GM15510 (cell line): ENCODE results near the gene PMPCB.

Source experiments
- POLR2A ChIP-seq: IDR thresholded peaks from 3 replicates; pipeline ENCODE4 v1.6.1; 2011; ENCODE audit warnings: borderline replicate concordance; ENCODE audit not compliant: insufficient read length; ENCODE audit errors: extremely low read depth

Gene PMPCB

DNA sequence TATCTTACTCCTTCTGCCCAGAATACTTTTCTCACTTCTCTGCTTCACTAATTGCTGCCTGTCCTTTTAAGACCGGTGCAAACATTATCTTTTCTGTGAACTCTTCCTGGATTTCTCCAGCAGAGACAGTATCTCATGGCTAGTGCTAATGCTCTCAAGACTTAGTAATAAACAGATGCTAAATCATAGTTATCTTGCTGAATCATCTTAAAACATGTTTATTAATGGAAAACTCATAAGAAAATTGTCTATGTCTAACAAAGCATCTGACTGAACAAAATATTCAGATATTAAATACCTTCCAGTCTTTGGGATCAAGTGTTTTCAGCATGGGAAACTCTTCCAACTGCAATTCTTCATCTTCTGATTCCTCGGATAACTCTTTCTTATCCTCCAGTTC is 44.2 kb downstream of the PMPCB start:
- no peak for TF ChIP-seq POLR2A

DNA sequence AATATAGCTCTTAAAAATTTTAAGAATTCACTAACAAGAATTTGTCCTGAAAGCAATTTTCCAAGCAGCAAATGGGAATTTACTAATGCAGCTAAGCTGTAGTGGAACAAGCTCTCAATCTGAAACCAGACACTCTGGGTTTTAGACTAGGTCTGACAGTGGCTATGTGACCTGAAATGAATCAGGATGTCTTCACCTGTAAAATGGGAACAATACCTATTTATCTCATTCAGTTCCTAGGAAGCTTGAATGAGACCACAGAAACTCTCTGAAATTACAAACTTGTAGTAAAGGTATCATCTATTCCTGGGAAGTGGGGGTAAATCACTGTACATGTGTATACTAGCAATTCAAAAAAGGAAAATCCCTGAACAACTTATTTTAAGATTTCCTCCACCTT is 46.1 kb downstream of the PMPCB start:
- no peak for TF ChIP-seq POLR2A

DNA sequence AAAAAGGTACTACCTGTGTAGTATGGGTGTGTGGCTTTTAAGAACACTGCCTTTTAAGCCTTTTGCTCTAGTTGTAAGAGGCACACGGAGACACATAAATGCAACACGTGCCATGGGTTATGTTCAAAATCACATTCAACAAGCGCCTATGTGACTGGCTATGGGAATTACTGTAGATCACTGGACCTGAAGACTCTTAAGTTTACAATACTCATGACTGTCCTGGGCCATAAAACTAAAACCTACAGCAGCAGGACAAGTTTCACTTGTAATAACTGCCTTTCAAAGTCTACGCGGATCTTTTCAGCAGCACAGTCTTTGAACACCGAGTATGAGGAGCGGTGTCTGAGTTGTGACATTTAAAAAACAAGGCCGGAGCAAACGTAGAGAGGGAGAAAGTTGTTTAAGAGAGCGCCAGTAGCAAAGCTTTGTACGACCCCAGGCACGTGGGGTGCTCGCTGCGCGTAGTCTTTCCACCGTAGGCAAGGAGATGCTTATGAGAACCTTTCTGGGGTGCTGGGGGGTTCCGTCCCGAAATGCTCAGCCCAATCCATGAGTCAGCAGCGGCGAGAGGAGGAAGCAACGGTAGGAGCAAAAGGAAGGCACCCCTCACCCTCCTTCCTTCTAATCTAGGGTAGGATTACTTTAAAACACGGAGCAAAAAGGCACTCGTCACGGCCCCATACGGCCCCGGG is 46.7 kb downstream of the PMPCB start:
- no peak for TF ChIP-seq POLR2A

DNA sequence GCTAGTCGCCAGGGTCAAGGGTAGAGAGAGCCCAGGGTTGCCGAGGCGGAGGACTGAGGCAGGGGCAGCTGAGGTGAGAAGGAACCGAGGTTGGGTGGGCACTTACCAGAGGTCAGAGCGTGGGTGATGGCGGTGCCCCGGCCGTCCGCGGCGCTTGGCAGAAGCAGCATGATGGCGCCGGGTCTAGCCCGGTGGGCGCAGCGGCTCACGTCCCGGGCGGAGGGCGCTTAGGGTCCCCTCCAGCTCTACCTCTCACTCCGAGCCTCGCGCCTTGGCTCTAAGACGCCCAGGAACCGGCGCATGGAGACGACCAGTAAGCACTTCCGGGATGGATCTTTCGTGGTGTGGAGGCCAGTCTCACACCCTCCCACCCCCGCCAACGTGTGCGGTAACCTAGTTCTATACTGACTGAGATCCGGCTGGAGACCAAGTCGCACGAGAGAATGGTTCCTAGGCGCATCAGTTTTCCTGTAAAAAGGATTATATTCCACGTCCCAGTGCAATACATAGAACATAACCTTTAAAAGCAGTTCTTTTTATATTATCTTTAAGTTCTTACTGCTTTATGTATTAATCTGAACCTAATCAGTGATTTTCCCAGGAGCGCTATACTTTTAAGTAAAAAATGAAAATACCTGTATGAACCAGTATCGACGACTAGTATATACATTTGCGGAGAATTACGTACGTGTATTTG is 47.4 kb downstream of the PMPCB start, which contains the start of gene DNAJC2:
Gene DNAJC2, minus strand, starts transcription at position 315 of the 697 bp plus-strand sequence. Its CDS starts 145 bp downstream, at position 170.
- peak; percentile 81 for TF ChIP-seq POLR2A

DNA sequence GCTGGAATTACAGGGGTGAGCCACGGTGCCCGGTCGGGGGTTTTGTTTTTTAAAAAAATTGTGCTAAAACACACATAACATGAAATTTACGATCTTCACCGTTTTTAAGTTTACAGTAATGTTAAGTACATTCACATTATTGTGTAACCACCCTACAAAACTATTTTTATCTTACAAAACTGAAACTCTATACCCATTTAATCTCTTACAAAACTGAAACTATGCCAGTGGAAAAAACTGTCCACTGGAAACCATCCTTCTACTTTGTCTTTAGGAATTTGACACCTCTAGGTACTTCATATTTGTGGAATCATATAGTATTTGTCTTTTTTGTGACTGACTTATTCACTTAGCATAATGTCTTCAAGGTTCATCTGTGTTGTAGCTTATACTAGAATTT is 49.2 kb downstream of the PMPCB start:
- TF ChIP-seq POLR2A: no peak

DNA sequence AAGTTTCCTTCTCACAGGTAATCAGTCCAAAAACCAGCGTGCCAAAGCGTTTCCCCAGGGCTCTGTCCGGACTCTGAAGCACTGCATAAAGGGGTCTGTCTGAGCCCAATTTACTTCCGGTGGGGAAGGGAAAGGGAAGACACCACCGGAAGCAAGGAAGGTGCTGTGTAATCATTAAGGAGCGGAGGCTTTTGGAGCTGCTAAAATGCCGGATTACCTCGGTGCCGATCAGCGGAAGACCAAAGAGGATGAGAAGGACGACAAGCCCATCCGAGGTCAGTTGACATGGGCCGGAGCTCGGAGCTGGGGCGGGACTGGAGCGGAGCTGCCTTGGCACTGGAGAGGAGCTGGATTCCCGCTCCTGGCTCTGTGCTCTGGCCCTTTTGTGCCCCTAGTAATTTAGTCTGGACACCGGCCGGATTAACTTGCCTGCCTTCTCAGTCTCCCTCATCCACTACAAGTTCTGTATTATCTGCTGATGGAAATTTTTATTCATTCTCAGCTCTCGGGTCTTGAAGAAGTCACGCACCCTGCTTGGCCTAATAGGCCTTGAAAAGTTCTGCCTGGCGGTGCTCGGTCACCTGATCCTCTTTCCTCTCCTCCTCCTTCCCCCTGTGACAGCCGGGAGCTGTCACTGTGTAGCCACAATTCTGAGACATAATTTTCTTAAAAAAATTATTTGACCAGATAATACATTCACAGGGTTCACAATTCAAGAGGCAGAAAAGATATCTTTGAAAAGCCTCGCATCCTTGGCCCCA is 50.5 kb downstream of the PMPCB start, which contains the start of gene PSMC2:
Gene PSMC2, plus strand, starts transcription at position 137 of the 761 bp plus-strand sequence. Its CDS starts 69 bp downstream, at position 206.
- peak; percentile 53 for TF ChIP-seq POLR2A

DNA sequence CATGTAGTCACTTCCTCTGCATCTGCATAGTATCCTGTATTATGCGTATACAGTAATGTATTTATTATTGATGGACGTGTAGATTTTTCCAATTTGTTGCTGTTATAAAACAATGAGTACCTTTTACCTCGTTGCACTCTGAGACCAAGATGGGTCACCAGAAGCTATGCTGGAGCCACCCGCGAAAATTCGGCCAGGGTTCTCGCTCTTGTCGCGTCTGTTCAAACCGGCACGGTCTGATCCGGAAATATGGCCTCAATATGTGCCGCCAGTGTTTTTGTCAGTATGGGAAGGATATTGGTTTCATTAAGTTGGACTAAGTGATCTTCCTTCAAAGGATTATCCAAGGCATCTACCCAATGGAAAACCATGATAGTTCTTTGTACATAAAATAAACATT is 51.2 kb downstream of the PMPCB start:
- TF ChIP-seq POLR2A: no peak

DNA sequence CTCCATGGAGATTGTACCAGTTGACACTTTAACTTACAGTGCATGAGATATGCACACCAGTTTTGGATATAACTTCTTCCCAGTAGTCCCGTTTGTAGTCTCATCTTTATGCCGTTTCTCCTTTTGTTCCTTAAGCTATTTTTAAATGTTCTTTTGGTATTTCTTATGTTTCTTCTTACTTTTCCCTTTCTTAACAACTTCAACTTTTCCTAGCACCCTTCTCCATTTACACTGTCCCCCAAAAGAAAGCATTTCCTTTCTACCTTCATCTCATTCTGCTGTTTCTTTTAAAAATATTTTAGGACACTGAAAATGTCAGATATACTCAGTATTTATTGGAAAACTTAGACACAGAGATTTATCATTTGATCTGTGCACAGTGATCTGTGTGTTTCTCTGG is 51.7 kb downstream of the PMPCB start:
- no peak for TF ChIP-seq POLR2A

DNA sequence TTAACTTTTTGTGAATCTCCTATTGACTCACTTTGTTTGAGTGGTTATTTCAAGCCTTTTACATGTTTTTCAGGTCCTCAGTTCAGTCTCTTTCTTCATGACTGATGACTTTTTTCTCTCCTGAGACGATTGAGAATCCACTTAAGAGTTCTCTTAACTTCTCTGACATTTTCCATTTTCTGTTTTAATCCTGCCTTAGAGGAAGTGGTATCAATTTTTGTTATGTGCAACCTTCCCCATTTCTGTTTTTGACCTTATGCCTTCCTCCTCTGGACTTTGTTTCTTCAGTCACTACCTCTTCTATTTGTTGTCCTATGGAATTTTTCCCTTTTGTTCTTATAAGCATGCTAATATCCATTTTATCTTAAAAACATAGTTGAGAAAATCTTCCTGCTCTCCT is 52.6 kb downstream of the PMPCB start:
- no peak for TF ChIP-seq POLR2A
